Esophagus (tissue), 2 donors: ENCODE data around the gene MED12L. TPM values are rescaled to one million over a fixed set of nuclear protein-coding genes. Genes with fewer than 3 reads are reported as not detected.

ENCODE experiments used
- H3K27ac ChIP-seq, 2 donors: one replicate each; pipeline ENCODE4 v1.5.1; 2013; ENCODE audit warnings: low read depth in 2 of 2, mild to moderate bottlenecking in 2 of 2, inconsistent platforms in 1 of 2, low read length in 1 of 2, moderate library complexity in 1 of 2
- H3K27me3 ChIP-seq, 2 donors: one replicate each; pipeline ENCODE4 v1.6.1; 2013; ENCODE audit warnings: low read length in 2 of 2, control low read depth in 1 of 2, mild to moderate bottlenecking in 1 of 2; ENCODE audit not compliant: insufficient read depth in 2 of 2, control insufficient read depth in 1 of 2
- H3K36me3 ChIP-seq, 2 donors: one replicate each; pipeline ENCODE4 v1.6.1; 2013; ENCODE audit warnings: low read length in 1 of 2; ENCODE audit not compliant: control insufficient read depth in 2 of 2, insufficient read depth in 2 of 2
- H3K4me1 ChIP-seq, 2 donors: one replicate each; pipeline ENCODE4 v1.6.1; 2013; ENCODE audit warnings: low read length in 1 of 2; ENCODE audit not compliant: control insufficient read depth in 2 of 2, insufficient read depth in 2 of 2
- H3K4me3 ChIP-seq, 2 donors: one replicate each; pipeline ENCODE4 v1.5.1; 2013; ENCODE audit warnings: low read length in 2 of 2, mild to moderate bottlenecking in 2 of 2, low read depth in 1 of 2, moderate library complexity in 1 of 2
- H3K9me3 ChIP-seq, 2 donors: one replicate each; pipeline ENCODE4 v1.6.1; 2013; ENCODE audit warnings: mild to moderate bottlenecking in 2 of 2, low read depth in 1 of 2, low read length in 1 of 2, moderate library complexity in 1 of 2; ENCODE audit not compliant: control insufficient read depth in 2 of 2, insufficient read depth in 1 of 2
- WGBS, 2 donors: extraction: QIAGEN DNeasy Blood & Tissue Kit; methylation state at CpG; one replicate each; pipeline ENCODE4 v1.1.7; 2013; 5-methylcytosine and 5-hydroxymethylcytosine counted together
- polyA plus RNA-seq, 2 donors: library from polyadenylated mRNA; stranded (reverse); fragments of 200-250 nt; gene quantifications; one replicate each; pipeline ENCODE4 v1.2.3, GENCODE V29; 2013
- donor health status: healthy with polysubstance abuse.
- donor health status: Bipolar disorder and iron deficiency.

The MED12L gene
- polyA plus RNA-seq, 2 donors: 0.05 to 0.08 TPM

GRCh38 chr3:151283907-151284461, 198.5 kb downstream of the MED12L start:
- Histone ChIP-seq H3K27ac (peak overlapping the region in 1 of 2 donors; percentile 17), H3K4me3 (no peak overlapping the region), H3K27me3 (no peaks in the 10 kb centered on the region), H3K36me3 (no peaks in the 10 kb centered on the region), H3K9me3 (no peaks in the 10 kb centered on the region), H3K4me1 (peaks cover 0 to 2% of the 10 kb centered on the region in 2 donors)
- WGBS, 2 donors: 22 to 24% methylated on average over 5 of the region's 5 CpGs

GRCh38 chr3:151285940-151286339, 200.5 kb downstream of the MED12L start:
- Histone ChIP-seq H3K9me3 (no peaks in the 10 kb centered on the region), H3K27me3 (no peaks in the 10 kb centered on the region), H3K27ac (no peak overlapping the region), H3K36me3 (no peaks in the 10 kb centered on the region), H3K4me1 (peaks cover 0 to 2% of the 10 kb centered on the region in 2 donors), H3K4me3 (no peak overlapping the region)
- WGBS, 2 donors: 78 to 93% methylated on average over 1 of the region's 1 CpG

GRCh38 chr3:151289445-151289844, 204.0 kb downstream of the MED12L start:
- Histone ChIP-seq H3K36me3 (peaks cover 0 to 2% of the 10 kb centered on the region in 2 donors), H3K27me3 (no peaks in the 10 kb centered on the region), H3K27ac (no peak overlapping the region), H3K4me3 (no peak overlapping the region), H3K9me3 (no peaks in the 10 kb centered on the region), H3K4me1 (no peaks in the 10 kb centered on the region)
- 24 to 48% methylated on average over 3 of the region's 3 CpGs for WGBS, 2 donors

GRCh38 chr3:151290673-151291072, 205.2 kb downstream of the MED12L start:
- H3K27me3 ChIP-seq: no peaks in the 10 kb centered on the region
- H3K4me3 ChIP-seq: no peak overlapping the region
- WGBS, 2 donors: 38 to 52% methylated on average over 3 of the region's 3 CpGs
- H3K9me3 ChIP-seq: no peaks in the 10 kb centered on the region
- no peaks in the 10 kb centered on the region for H3K4me1 ChIP-seq
- H3K36me3 ChIP-seq: peaks cover 2% of the 10 kb centered on the region in 2 donors
- no peak overlapping the region for H3K27ac ChIP-seq

- no peak overlapping the region for H3K4me3 ChIP-seq
- no peak overlapping the region for H3K27ac ChIP-seq
- H3K27me3 ChIP-seq: no peaks in the 10 kb centered on the region
- H3K36me3 ChIP-seq: peaks cover 2 to 5% of the 10 kb centered on the region in 2 donors
- 50 to 56% methylated on average over 6 of the region's 6 CpGs for WGBS, 2 donors
- no peaks in the 10 kb centered on the region for H3K9me3 ChIP-seq
- peaks cover 0 to 3% of the 10 kb centered on the region in 2 donors for H3K4me1 ChIP-seq
These were observed 207.7 kb downstream of the MED12L start for GRCh38 chr3:151293127-151293526.

- H3K36me3 ChIP-seq: peaks cover 2 to 6% of the 10 kb centered on the region in 2 donors
- H3K27ac ChIP-seq: no peak overlapping the region
- H3K4me1 ChIP-seq: peaks cover 0 to 3% of the 10 kb centered on the region in 2 donors
- H3K9me3 ChIP-seq: no peaks in the 10 kb centered on the region
- 63 to 85% methylated on average over 3 of the region's 3 CpGs for WGBS, 2 donors
- H3K27me3 ChIP-seq: no peaks in the 10 kb centered on the region
- no peak overlapping the region for H3K4me3 ChIP-seq
These were observed 210.8 kb downstream of the MED12L start for GRCh38 chr3:151296226-151296625.

- H3K36me3 ChIP-seq: peaks cover 2 to 6% of the 10 kb centered on the region in 2 donors
- H3K4me3 ChIP-seq: no peak overlapping the region
- peak overlapping the region in 1 of 2 donors; percentile 33 for H3K27ac ChIP-seq
- no peaks in the 10 kb centered on the region for H3K9me3 ChIP-seq
- WGBS, 2 donors: 52 to 67% methylated on average over 2 of the region's 2 CpGs
- peaks cover 0 to 3% of the 10 kb centered on the region in 2 donors for H3K4me1 ChIP-seq
- H3K27me3 ChIP-seq: no peaks in the 10 kb centered on the region
These were observed 212.0 kb downstream of the MED12L start for GRCh38 chr3:151297429-151297828.

- Histone ChIP-seq H3K27me3 (no peaks in the 10 kb centered on the region), H3K27ac (no peak overlapping the region), H3K9me3 (no peaks in the 10 kb centered on the region), H3K4me1 (peaks cover 0 to 3% of the 10 kb centered on the region in 2 donors), H3K36me3 (peaks cover 0 to 6% of the 10 kb centered on the region in 2 donors), H3K4me3 (no peak overlapping the region)
- WGBS, 2 donors: 75 to 80% methylated on average over 2 of the region's 2 CpGs
These were observed 213.5 kb downstream of the MED12L start for GRCh38 chr3:151299006-151299405.

- H3K4me3 ChIP-seq: no peak overlapping the region
- peaks cover 0 to 3% of the 10 kb centered on the region in 2 donors for H3K4me1 ChIP-seq
- no peaks in the 10 kb centered on the region for H3K9me3 ChIP-seq
- peaks cover 0 to 4% of the 10 kb centered on the region in 2 donors for H3K36me3 ChIP-seq
- WGBS, 2 donors: 77 to 90% methylated on average over 1 of the region's 1 CpG
- no peak overlapping the region for H3K27ac ChIP-seq
- H3K27me3 ChIP-seq: no peaks in the 10 kb centered on the region
These were observed 215.1 kb downstream of the MED12L start for GRCh38 chr3:151300539-151300938.

- 56 to 77% methylated on average over 3 of the region's 3 CpGs for WGBS, 2 donors
- Histone ChIP-seq H3K4me1 (peaks cover 0 to 5% of the 10 kb centered on the region in 2 donors), H3K36me3 (peaks cover 0 to 1% of the 10 kb centered on the region in 2 donors), H3K9me3 (no peaks in the 10 kb centered on the region), H3K27ac (no peak overlapping the region), H3K27me3 (no peaks in the 10 kb centered on the region), H3K4me3 (no peak overlapping the region)
These were observed 216.3 kb downstream of the MED12L start for GRCh38 chr3:151301787-151302186.
